ENCODE results near the gene HOXB7.

The HOXB7 gene

GRCh38 chr17:48610282-48611211 lies at the start of gene HOXB7:
TSS of gene HOXB7 (minus strand) at chr17:48611017. CDS start at chr17:48610918, 99 bp downstream.
- DNase-seq: peak; percentile 84

- no peak for DNase-seq
These were observed 45.1 kb upstream of the HOXB7 start for GRCh38 chr17:48655913-48656312.

GRCh38 chr17:48649741-48650140 lies 38.9 kb upstream of the HOXB7 start:
- no peak for DNase-seq

GRCh38 chr17:48647963-48648245 lies 37.1 kb upstream of the HOXB7 start:
- no peak for DNase-seq

GRCh38 chr17:48647103-48647962 lies 36.5 kb upstream of the HOXB7 start:
- no peak for DNase-seq

GRCh38 chr17:48646183-48647102 lies 35.6 kb upstream of the HOXB7 start:
- DNase-seq: peak; percentile 72

GRCh38 chr17:48645639-48646182 lies 34.9 kb upstream of the HOXB7 start:
- DNase-seq: no peak

- DNase-seq: no peak
These were observed 34.2 kb upstream of the HOXB7 start for GRCh38 chr17:48644910-48645557.

GRCh38 chr17:48644159-48644558 lies 33.3 kb upstream of the HOXB7 start:
- no peak for DNase-seq

- DNase-seq: no peak
These were observed 32.8 kb upstream of the HOXB7 start for GRCh38 chr17:48643697-48644012.

GRCh38 chr17:48642843-48643696 lies 32.3 kb upstream of the HOXB7 start:
- no peak for DNase-seq

- DNase-seq: peak; percentile 62
These were observed 31.4 kb upstream of the HOXB7 start for GRCh38 chr17:48642059-48642842.

GRCh38 chr17:48641541-48642058 lies 30.8 kb upstream of the HOXB7 start:
- no peak for DNase-seq

- DNase-seq: no peak
These were observed 30.0 kb upstream of the HOXB7 start for GRCh38 chr17:48640858-48641180.

GRCh38 chr17:48639982-48640857 lies 29.4 kb upstream of the HOXB7 start:
- no peak for DNase-seq

GRCh38 chr17:48639136-48639535 lies 28.3 kb upstream of the HOXB7 start:
- no peak for DNase-seq

- no peak for DNase-seq
These were observed 26.8 kb upstream of the HOXB7 start for GRCh38 chr17:48637323-48638260.
